Bladder microvascular endothelial cell (primary cell): Measurements from ENCODE around the gene C1orf56. TPM values are rescaled to one million over a fixed set of nuclear protein-coding genes. Genes with fewer than 3 reads are reported as not detected.

ENCODE experiments used
- total RNA-seq: library from RNA; depleted of rRNA; stranded (reverse); fragments of >200 nt; gene quantifications from 2 replicates; pipeline ENCODE4 v1.2.3, GENCODE V29; 2014

The C1orf56 gene
- 0.63 and 1.5 TPM in 2 replicates for total RNA-seq

DNA sequence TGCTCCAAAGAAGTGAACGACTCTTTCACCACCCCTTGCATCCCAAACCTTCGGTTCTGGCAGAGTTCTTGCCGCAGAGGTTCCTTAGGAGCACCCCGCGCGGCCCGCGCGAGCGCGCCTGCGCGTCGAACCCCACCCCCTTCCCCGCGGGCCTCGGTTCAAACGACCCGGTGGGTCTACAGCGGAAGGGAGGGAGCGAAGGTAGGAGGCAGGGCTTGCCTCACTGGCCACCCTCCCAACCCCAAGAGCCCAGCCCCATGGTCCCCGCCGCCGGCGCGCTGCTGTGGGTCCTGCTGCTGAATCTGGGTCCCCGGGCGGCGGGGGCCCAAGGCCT lies at the start of gene C1orf56:
Gene C1orf56 (plus strand): TSS at position 161 of the 334 bp plus-strand sequence. CDS start 97 bp downstream, at position 258.

DNA sequence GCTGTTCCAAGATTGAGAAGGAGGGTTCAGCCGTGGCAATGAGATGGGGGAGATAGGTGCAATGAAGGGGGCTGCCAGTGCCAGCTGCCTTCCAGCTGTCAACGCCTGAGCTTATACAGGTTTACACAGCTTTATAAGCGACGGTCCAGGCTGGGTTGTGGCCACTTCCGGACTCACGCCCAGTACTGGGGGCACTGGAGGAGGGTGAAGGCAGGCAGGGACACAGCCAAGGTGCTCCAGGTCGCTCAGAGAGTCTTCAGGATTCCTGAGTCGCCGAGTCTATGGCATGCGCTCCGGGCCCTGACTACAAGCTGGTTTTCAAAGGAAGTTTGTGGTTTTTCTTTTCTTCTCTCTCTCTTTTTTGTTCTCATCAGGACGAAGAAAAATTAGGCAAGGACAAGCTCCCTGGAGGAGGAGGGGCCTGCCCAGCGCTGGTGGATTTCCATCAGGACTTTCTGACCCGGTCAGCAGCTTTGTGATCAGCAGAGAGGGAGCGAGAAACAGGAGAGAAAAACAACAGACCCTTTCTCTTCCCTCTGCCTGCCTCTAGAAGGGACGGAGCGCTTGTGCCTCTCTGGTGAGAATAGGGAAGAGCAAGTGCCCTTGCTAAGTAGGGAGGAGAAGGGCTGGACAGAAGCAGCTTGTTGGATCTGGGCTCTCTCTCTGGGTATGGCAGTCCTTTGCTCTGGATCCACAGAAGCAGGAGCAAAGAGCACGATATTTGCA lies 41.1 kb upstream of the C1orf56 start, which contains the start of gene MINDY1:
Gene MINDY1 (minus strand): TSS at position 576 of the 726 bp plus-strand sequence. CDS start 4,285 bp downstream, outside the sequence.

DNA sequence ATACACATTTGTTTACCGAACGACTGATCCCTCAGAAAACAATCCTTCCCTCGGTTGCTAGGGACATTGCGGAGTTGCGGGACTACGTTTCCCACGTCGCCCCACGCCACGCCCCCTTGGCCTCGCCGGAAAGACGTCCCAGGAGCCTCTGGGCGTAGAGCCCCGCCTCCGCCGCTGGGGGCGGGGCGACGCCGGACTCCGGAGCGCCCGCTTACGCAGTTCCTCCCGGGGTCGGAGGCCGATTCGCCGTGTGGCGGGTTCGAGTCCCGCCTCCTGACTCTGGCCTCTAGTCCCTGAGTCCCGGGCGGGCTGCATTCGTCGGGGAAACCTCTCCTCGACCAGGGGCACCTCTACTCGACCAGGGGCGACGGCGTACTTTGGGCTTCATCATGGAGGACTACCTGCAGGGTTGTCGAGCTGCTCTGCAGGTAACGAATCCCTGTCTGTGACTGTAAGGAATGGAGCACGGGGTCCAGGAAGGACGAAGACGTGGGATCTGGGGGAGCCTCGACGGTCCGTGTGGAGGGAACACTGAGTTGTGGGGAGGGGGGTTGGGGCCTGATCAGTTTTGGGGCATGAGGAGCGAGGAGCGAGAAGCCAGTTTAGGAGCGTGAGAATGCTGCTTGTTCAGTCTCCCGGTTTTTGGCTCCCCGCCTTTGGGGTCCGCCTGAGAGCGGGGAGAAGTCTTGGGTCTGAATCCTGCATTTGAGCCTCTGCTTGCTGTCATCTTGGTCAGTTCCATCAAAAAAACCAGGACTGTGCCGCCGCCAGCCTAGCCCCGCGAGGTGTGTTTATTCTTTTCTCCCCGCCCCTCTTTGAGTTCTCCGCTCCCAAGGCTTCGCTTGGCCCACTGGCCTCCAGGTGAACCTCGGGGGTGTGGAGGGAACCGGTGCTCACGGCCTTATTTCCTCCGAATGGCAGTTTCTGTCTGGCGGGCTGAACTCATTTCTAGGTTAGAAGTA lies 39.0 kb upstream of the C1orf56 start, which contains the start of gene PRUNE1:
Gene PRUNE1 (plus strand): TSS at position 206 of the 962 bp plus-strand sequence. CDS start 184 bp downstream, at position 390.

GRCh38 chr1:151036356-151036755 lies 11.2 kb upstream of the C1orf56 start, which contains the start of gene BNIPL:
Gene BNIPL (plus strand): TSS chr1:151036586. CDS start chr1:151036726, 140 bp downstream.

DNA sequence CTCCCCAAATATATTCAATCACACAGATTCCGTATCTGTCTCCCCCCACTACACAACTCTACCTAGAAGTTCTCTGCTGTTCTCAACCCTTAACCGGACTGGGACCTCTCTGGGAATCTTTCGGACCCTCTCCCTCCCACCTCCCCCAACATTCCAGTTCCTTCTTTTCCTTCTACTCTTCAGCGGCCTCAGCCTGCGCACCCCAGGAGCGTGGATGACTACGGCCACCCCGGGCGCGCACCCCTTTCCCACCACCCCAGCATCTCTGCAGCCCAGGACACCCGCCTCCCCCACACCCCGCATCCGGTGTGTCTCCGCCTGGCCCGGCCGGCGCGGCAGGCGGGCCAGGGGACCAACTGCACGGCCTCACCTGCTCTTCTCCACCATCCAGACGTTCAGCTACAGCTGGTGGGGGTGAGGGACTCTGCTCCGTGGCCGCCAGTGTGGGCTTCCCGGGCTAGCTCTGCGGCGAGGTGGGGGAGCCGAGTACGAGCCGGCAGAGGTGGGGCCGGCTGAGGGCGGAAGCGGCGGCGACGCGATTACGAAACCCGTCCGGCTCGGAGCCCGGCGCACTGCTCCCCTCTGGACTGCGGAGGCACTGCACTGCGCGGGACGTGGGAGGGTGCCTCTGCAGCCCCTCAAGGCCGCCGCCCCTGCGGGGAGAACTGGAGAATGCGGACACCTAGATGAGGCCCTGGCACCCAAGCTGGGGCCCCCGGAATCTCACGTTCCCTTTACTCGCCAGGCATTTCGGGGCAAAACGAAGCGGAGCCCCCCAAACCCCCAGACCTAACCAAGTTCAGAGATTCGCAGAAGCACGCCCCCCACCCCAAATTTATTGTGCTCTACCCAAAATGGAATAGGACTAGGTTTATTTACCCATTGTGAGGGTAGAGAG lies 11.8 kb downstream of the C1orf56 start, which contains the start of gene CDC42SE1:
Gene CDC42SE1 (minus strand): TSS at position 514 of the 898 bp plus-strand sequence. CDS start 3,892 bp downstream, outside the sequence.

GRCh38 chr1:151060007-151060656 lies 12.6 kb downstream of the C1orf56 start, which contains the start of gene MLLT11:
Gene MLLT11 (plus strand): TSS chr1:151060397. CDS start chr1:151067225, 6,828 bp downstream.

GRCh38 chr1:151070474-151071276 lies 23.1 kb downstream of the C1orf56 start, which contains the start of gene GABPB2:
Gene GABPB2 (plus strand): TSS chr1:151070761. CDS start chr1:151088190, 17,429 bp downstream.

Other genes starting within 250 kb of the C1orf56 start
- 0.81 and 2.5 TPM in 2 replicates for gene CTSK, start 239.5 kb upstream of the C1orf56 start, total RNA-seq
- gene ARNT, start 171.2 kb upstream of the C1orf56 start, total RNA-seq = 12.6 and 38.4 TPM in 2 replicates
- gene CTXND2, start 160.6 kb upstream of the C1orf56 start, total RNA-seq = not detected in 2 replicates
- 24.6 and 44.6 TPM in 2 replicates for gene SETDB1, start 121.4 kb upstream of the C1orf56 start, total RNA-seq
- 59.3 and 89.7 TPM in 2 replicates for gene CERS2, start 72.9 kb upstream of the C1orf56 start, total RNA-seq
- gene ANXA9, start 65.5 kb upstream of the C1orf56 start, total RNA-seq = not detected in 2 replicates
- 7.9 and 12.6 TPM in 2 replicates for gene MINDY1, start 40.8 kb upstream of the C1orf56 start, total RNA-seq
- 5.0 and 5.7 TPM in 2 replicates for gene PRUNE1, start 39.3 kb upstream of the C1orf56 start, total RNA-seq
- under 0.01 and 0.57 TPM in 2 replicates for gene BNIPL, start 11.2 kb upstream of the C1orf56 start, total RNA-seq
- gene CDC42SE1, start 11.9 kb downstream of the C1orf56 start, total RNA-seq = 49.4 and 59.4 TPM in 2 replicates
- 1.1 and 2.0 TPM in 2 replicates for gene MLLT11, start 12.6 kb downstream of the C1orf56 start, total RNA-seq
- gene GABPB2, start 23.0 kb downstream of the C1orf56 start, total RNA-seq = 3.2 and 10.3 TPM in 2 replicates
- gene SEMA6C, start 98.9 kb downstream of the C1orf56 start, total RNA-seq = 9.1 and 15.6 TPM in 2 replicates
- 0.16 TPM in 1 of 2 replicates, not detected in the other for gene TNFAIP8L2, start 108.9 kb downstream of the C1orf56 start, total RNA-seq
- 2.8 and 5.3 TPM in 2 replicates for gene LYSMD1, start 118.2 kb downstream of the C1orf56 start, total RNA-seq
- 23.8 and 24.4 TPM in 2 replicates for gene SCNM1, start 118.4 kb downstream of the C1orf56 start, total RNA-seq
- gene TMOD4, start 128.2 kb downstream of the C1orf56 start, total RNA-seq = 0.49 TPM in 1 of 2 replicates, not detected in the other
- gene VPS72, start 142.4 kb downstream of the C1orf56 start, total RNA-seq = 51.0 and 52.4 TPM in 2 replicates
- gene PIP5K1A, start 150.8 kb downstream of the C1orf56 start, total RNA-seq = 26.7 and 61.7 TPM in 2 replicates
- gene PSMD4, start 207.0 kb downstream of the C1orf56 start, total RNA-seq = 220 and 235 TPM in 2 replicates
- gene ZNF687, start 234.5 kb downstream of the C1orf56 start, total RNA-seq = 5.3 and 10.6 TPM in 2 replicates